Hematopoietic multipotent progenitor cell treated with erythropoietin and hydrocortisone succinate and interleukin-3 and kit ligand, for 17 days (in vitro differentiated cells): ENCODE results near the gene USP2.

Source experiments
- DNase-seq: peaks from one replicate; pipeline ENCODE4 v3.0.0-alpha.2; 2015; ENCODE audit warnings: low spot score

The USP2 gene

DNA sequence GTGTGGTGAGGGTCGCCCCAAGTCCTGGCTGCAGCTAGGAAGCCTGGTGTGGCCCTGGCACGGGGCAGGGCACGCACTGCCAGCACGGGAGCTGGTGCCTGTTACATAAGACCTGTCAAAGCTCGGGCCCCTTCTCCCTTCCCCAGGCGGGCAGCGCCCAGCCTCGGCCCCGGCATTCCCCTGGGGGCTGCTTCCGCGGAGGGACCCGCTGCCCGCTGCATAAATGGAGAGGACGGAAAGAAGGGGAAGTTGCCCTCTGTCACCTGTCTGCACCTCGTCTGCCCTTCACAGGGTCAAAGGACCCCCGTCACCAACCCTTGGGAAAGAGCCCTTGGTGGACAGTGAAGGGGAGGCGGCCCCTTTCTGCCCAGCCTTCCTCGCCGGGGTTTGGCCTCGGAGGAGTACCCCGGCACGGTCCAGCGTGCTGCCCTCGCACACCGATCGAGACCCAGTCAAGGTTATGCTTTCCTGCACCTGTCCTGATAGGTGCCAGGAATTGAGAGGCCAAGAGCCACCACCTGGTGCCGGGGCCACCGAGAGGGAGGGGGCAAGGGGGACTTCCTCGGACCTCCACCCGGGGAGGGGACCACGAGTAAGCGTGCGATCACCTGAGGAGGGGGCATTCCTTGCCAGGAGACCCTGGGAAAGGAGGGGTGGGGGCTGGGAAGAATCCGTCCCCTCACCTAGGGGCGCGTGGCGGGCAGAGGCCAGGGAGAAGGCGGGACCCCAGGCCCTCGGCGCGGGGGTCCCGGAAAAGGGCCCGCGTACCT is 18.2 kb downstream of the USP2 start:
- DNase-seq, result no peak

DNA sequence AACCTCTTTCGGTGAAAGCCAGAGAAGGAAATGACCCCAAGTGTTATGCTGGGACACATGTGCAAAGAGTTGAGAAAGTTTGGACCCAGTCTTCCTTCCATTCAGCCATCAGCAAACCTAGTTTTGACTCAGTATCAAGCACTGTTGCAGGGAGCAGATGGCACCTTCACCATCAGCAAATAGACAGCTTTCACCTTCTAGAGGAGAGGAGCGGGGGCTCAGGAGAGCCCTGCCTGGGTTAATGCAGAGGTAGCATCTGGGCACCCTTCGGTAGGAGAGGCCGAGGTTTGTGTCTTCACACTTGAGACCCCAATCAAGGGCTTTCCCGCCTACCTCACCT is 18.8 kb downstream of the USP2 start:
- DNase-seq, result no peak

DNA sequence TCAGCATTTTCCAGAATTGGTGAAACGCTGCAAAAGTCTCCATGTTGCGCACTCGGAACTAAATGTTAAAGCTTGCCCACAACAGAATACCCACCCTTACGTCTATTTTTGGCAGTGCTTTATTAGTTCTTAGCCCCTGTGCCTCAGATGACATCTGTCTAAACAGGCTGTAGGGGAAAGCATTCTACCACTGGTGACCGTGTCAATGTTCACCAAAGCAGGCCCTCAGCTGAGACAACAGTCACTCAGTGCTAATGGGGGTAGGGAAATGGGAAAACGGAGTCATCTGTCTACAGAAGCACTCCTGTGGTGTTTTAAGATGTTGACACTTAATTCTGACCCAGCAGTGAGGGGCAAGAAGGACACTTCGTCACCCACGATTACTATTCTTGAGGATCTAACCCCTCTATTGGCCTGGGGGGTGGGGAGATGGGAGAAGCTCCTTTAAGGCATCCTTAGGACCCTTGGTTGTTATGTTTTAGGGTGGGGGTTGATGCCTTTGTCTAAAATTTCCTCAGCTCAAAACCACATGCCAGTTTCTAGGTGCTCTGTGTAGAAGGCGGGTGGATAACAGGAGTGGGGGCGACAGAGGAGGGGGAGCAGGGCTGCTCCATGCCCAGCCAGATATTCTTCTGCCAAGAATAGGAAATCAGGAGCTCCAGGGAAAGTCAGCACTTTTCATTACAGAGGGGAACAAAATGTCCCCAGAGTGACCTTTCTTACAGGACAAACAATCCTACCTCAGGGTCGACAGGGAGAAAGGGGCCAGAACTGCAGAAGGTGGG is 19.4 kb downstream of the USP2 start:
- no peak for DNase-seq

DNA sequence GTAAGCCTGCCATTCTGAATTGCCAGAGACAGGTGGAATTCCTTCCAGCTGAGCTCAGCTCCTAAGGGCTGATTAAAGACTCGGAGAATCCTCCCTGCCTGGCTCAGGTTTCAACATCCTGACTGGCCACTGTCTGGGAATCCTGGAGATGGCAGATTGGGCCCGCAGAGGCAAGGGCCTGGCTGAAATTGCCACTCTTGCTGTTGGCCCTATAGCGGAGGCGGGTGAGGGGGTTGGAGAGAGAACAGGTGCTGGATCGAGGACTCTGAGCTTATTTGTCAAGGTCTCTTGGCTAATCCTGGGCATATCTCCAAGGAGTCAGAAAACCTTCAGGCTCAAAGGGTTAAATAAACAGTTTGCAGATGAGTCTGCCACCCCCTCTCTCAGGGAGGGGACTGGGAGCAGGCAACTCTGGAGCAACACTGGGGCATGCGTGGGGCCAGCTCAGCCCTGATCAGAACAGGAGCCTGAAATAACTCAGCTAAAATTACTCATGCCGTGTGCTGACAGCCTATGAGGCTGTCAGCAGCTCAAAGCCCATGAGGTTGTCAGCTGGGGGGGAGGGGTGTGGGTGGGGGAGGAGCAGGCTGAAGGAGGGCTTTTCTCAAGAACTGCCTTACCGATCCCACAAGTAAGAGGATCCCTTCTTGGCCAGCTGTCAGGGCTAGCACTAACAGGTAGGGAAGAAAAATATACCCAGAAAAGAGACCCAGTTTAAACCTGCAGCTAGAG is 20.3 kb downstream of the USP2 start:
- DNase-seq, result no peak

DNA sequence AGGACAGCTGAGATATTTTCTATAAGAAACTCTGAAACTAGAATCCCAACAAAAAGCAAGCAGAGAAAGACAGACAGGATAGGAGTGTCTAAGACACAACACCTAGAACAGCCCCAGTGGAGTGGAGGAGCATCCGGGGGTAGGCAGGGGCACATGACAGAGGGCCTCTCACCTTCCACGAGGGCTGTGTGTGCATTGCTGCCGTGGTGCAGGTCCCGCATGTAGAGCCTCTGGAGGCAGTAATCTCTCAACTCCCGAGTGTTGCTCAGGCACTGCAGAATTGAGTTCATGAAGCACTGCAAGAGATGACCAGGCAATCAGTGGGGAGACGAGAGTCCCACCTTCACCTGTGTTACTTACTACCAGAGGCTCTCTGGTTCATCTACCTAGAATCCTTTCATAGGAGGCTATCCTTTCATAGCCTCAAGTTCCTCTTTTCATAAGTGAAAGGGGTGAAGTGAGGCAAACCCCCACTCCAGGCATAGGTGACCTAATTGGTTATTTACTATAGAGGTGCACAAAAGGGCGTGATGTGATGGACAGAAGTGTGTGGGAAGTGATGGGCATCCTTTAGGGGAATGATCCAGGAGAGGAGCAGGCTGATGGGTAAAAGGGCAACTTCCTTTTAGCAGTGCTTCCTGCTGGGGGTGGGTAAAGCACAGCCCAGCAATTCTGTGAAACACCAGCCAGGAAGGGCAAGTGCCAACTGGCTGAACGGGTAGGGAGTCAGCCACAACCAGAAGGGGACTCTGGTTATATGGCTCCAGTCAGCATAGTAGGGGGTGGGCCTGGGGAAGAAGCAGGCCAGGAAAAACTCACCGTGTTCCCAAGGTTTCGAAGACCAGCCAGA is 21.9 kb downstream of the USP2 start:
- DNase-seq, result no peak

DNA sequence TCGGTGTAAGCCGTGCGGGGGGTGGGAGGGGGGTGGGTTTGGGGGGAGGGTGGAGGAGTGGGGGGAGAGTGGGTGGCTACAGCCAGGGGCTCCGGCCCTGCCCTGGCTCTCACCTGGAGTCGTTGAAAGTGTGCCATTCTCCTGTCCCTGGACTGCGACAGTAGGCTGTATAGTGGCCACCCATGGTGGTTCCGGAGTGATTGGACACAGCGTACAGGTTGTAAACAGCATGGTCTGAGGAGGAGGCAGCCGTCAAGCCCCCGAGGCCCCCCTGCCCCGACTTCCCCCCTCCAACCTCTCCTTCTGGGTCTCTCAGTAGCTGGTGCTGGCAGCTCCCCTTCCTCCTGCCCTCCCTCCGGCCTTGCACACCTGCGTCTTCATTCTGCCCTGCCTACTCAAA is 24.4 kb downstream of the USP2 start:
- DNase-seq, result no peak

DNA sequence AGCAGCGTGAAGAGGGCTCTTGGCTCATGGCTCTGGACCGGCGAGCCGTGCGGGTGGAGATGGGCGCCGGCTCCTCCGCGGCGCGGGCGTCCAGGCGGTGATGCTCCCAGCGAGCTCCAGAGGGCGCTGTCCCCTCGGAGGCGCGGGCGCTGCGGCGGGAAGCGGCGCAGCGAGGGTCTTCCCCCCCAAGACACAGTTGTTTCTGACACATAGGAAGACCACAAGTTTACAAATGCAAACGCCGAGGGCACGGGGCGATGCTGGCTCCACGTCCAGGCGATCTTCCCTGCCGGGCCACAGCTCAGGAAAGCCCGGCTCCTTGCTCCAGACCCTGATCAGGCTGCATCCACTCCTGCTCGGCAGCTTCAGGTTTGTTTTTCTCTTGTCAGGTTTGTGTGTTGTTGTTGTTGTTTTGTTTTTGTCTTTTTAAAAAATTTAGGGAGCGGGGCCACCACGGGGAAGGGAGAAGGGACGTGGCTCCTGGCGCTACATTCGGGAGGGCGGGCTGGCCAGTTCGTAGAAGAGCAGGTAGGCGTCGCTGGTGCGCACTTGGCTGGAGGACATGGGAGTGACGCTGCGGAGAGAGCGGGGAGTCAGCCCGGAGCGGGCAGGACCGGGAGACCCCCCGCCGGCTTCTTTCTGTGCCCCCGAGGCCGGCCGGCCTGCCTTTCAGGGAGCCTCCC is 25.0 kb downstream of the USP2 start:
- DNase-seq, result peak; percentile 55

DNA sequence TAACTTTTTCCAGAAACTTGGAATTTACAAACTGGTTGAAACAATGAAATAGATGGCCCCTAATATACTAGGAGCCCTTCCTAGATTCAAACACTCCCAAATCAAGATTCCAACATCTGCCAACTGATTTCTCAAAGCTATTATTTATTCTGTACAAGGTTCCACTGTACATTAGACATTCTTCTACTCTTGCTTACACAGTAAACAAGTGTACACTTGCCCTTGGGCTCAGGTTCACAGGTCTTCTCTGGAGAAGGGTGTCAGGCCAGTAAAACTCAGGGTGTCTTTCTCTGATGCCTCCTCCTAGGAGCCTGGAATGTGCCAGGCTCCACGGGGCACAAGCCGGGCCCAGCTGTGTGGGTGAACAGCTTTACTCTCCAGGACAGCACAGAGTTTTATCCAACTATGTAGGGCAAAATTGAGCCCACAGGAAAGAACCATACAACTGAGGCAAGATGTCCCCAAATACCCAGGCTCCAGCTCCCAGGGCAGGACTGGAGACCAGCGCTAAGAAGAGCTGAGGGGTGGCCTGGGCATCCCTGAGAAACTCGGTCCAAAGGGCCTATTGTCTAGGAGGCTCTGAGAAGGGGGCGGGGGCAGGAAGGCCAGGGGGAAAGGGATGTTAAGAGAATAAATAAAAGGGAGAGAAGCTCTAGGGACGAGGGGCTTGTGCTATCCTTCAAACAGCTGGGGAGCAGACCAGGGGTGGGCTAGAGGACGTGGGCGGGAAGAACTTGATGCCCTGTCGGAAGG is 26.2 kb downstream of the USP2 start:
- no peak for DNase-seq

DNA sequence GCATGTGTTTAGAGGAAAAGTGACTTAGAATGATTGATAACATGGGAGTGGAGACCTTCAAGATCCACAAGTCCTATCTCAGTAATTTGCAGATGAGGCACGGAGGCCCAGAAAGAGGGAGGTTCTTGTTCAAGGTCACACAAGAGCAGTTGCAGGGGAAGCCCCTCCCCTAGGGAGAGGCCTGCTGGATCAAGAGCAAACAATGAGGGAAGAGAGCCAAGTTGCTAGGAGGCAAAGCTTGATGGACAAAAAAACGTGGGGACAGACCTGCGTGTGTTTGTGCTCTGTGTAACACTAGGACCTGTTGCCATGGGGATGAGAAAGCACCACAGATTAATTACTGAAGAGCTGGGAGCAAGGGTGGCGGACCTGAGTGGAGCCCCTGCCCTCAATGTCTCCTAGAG is 28.6 kb downstream of the USP2 start:
- DNase-seq, result no peak

DNA sequence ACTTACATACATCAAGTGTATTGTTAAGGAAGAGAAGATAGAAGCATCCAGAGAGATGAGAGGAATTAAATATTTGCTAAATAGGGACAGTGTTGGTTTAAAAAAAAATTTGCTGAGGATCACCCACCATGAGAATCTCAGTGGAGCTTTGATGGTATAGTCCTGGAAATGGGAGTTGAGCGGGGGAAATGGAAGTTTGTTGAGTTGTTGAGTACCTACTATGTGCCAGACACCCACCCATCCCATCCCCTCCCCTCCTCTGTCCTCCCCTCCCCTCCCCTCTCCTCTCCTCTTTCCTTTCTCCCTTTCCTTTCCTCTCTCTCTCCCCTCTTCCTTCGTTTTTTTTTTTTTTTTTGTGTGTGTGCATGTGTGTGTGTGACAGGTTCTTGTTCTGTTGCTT is 30.3 kb downstream of the USP2 start:
- no peak for DNase-seq

DNA sequence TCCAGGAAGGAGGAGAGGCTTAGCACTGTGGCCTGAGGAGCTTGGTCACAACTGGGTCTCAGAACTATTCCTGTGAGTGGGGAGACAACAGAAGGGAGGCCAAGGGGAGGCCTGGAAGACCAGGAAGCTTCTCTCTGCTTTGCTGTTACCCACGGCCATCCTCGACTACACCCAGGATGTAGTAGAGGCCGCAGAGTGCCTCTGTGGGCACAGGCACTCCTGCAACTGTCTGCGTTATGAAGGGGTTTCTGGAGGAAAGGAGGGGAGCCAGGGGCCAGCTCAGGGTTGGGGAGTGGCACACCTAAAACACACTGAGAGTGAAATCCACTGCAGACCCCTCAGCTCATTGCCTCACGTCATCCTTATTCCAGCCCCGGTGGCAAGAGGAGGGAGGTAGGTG is 31.2 kb downstream of the USP2 start:
- no peak for DNase-seq

DNA sequence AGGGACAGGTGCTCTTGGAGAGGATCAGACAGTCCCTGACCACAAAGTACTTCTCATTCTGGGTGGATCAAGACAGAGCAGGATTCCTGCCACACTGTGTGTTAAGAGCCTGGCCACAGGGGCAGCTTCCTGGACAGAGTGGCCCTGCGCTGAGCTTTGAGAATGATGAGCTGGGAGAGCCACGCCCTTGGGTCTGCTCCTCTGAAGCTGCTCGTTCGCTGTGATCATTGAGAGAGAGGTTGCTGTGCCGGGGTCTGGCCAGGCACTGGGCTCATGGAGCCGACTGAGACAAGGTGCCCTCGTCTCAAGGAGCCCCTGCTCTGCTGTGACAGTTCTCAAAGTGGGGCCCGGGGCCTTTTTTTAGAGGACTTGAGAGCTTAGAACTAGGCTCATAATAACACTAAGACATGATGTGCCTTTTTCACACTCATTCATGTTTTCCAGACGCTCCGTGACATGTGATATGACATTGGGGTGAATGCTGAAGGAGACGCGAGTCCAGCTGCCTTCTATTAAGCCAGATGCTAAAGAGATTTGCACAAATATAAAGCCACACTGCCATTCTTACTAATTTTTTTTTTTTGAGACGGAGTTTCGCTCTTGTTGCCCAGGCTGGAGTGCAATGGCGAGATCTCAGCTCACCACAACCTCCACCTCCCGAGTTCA is 33.4 kb downstream of the USP2 start:
- no peak for DNase-seq

DNA sequence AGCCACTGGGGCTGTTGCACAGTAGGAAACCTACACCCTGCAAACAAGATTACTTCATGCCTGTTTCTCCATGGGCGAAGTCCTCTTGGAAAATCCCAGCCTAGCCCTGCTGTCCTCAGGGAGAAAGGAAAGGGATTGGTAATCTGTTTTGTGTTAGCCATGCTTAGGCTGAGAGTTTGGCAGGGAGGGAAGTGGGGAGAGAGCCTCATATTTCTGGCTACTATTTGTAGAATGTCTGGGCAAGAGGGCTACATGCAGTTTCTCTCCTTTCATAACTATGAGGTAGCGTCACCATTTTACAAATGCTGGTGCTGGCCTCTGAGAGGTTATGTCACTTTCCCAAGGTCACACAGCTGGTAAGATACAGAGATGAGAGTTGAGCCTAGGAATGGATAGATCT is 34.2 kb downstream of the USP2 start:
- no peak for DNase-seq

DNA sequence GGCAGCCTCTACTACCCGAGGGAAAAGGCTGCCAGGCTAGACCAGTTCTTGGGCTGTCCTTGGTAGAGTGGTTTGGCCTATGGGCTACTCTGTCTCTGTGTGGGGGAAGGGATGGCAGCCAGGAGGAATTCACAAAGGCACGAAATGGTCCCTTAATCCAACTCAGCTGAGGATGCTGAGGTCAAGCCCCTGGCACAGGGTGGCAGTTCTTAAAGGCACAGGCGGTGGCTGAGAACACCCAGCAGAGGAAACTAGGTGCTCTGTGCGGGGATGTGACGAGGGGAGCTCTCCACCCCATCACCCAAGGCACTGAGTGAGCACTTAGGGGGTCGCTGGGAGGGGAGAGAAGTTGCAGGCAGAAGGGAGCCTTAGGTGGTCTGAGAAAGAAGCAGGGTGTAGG is 34.9 kb downstream of the USP2 start, which contains the start of gene MFRP:
Gene MFRP (minus strand): TSS at position 101 of the 400 bp plus-strand sequence. CDS start 192 bp downstream, outside the sequence.
- DNase-seq, result no peak

DNA sequence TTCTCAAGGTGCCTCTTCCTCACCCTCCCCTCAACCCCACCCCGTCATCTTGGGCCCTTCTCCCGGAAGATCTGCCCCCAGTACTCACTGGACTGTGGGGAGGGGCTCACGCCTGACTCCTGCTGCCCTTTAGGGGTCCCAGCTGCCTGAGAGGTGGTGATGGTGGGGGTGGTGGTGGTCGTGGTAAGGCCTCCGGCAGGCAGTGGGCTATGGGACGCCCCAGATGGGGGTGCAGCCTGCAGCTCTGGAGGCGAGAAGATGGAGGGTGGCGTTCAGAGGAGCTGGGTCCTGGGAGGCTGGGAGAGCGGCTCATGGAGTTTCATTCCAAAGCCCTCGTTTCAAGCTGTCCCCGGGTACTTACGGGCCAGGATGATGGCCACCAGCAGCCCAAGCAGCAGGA is 35.8 kb downstream of the USP2 start:
- DNase-seq, result no peak

DNA sequence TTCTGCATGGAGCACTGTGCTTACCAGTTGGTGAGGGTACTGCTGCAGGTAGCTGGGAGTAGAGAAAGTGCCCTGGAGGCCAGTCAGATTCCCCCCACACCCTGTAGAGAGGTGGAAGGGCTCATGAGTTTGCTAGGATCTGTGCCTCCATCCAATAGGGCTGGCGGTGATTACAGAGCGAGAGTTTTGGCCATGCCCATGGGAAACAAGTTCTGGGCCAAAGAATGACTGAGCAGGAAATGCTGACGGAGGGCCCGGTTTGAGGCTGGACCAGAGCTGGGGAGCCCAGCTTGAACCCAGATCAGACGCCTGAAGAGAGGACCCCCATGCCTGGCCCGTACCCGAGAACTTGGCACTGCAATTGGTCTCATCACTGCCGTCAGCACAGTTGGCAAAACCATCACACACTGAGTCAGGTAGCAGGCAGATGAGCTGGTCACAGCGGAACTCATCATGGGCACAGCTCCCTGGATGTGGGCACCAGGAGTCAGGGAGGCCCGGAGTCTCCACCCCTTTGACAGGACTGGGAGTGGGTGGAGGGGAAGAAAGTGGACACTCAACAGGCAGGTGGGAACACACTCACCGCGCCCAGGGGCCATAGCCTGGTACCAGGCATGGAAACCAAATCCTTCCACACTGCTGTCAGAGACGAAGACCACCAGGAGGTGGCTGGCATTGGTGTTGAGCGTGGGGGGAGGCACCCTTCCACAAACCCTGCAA is 37.0 kb downstream of the USP2 start:
- no peak for DNase-seq

DNA sequence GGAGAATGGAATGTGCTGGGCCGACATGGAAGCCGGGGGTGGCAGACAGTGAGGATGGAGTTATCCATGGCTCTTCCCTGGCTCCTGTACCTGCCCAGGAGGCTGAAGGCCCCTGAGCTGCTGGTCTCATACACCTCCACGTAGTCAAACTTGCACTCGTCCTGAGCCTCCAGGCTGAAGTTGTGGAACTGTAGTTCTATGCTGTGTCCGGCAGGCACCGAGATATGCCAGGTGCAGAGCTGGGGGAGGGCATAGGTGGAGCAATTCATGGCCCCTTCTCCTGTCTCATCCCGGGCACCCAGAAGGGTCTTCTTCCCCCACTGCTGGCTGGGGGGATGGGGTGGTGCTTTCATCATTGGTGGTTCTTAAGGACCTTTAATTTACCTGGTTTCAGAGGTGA is 37.8 kb downstream of the USP2 start:
- DNase-seq, result no peak

DNA sequence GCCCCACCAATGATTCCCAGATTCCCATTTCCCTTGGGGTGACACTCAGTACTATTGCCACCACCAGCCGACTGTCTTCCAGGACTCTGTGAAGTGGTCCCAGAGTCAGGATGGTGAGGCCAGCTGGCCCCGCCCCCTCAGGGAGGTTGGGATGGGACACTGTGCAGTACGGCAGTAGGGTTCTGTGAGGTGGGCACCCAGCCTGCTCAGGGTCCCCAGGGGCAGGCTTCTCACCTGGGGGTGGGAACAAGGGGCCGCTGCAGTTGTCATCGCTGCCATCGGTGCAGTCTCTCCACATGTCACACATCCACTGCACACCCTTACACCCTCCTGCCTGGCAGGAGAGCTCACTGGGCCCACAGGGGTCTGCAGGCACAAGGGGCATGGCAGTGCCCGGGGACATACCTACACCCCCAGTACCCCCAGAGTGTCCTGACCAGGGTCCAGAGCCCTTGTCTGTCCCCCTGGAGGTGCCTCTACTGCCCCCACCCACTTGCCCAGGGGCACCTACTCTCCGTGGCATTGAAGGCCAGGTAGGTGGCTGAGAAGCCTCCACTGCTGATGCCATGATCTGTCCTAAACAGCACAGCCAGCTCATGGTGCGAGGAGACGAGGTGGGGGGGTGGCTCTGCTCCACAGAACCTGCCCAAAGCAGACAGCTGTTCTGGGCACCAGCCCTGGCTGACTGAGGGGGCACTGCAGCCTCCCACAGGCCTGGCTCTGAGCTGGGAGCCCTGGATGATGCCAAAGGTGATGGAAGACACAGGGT is 38.9 kb downstream of the USP2 start:
- DNase-seq, result no peak

DNA sequence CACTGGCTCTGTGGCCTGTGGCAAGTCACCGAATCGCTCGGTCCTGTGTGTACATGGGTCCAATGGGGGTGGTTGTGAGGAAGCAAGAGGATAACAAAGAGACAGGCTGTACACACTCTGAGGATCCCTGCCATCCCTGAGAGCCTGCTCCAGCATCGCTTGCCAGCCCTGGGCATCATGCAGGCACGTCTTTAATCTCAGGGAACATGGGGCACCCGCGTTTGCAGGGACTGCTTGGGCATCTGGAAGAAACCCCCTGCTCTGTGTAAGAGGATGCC is 39.5 kb downstream of the USP2 start:
- no peak for DNase-seq
